HepG2 (cell line): ENCODE measurements around the gene FRG1. TPM values are rescaled to one million over a fixed set of nuclear protein-coding genes. Genes with fewer than 3 reads are reported as not detected.

Experiments used
- BRCA1 ChIP-seq: sonication (generic); formaldehyde crosslinking; IDR thresholded peaks from 2 replicates; pipeline ENCODE4 v1.4.0; 2020; ENCODE audit warnings: missing genetic modification reagents
- CBX2 ChIP-seq, 2 experiments: fragments of 200-600 bp in 1 of 2; sonication (generic); formaldehyde crosslinking in 1 of 2; IDR thresholded peaks; 2 replicates each; pipeline versions ENCODE4 v1.7.0 to v1.8.1; 2018 to 2022; ENCODE audit warnings: low read depth in 2 of 2, low read length in 1 of 2, mild to moderate bottlenecking in 1 of 2, missing genetic modification reagents in 1 of 2
- FOXP4 ChIP-seq: sonication (generic); formaldehyde crosslinking; IDR thresholded peaks from 2 replicates; pipeline ENCODE4 v1.4.0; 2020; ENCODE audit warnings: missing genetic modification reagents
- HDAC1 ChIP-seq: sonication (generic); formaldehyde crosslinking; IDR thresholded peaks from 2 replicates; pipeline ENCODE4 v1.5.1; 2020; ENCODE audit warnings: mild to moderate bottlenecking, missing genetic modification reagents
- HNRNPK ChIP-seq: fragments of 200-400 bp; formaldehyde crosslinking; IDR thresholded peaks from 2 replicates; pipeline ENCODE4 v1.6.1; 2018; ENCODE audit warnings: low read length, low read depth, moderate library complexity, mild to moderate bottlenecking; ENCODE audit not compliant: poor library complexity, severe bottlenecking
- IRX3 ChIP-seq: sonication (generic); formaldehyde crosslinking; IDR thresholded peaks from 2 replicates; pipeline ENCODE4 v1.8.1; 2023; ENCODE audit warnings: mild to moderate bottlenecking, low read depth, missing genetic modification reagents, borderline replicate concordance
- ISX ChIP-seq: sonication (generic); formaldehyde crosslinking; conservative IDR thresholded peaks from 2 replicates; pipeline ENCODE4 v1.5.0; 2020; ENCODE audit warnings: missing genetic modification reagents
- KMT2A ChIP-seq: sonication (generic); formaldehyde crosslinking; IDR thresholded peaks from 2 replicates; pipeline ENCODE4 v1.4.0; 2020; ENCODE audit warnings: missing genetic modification reagents
- MAZ ChIP-seq, 2 experiments: sonication (generic) in 1 of 2; formaldehyde crosslinking in 1 of 2; IDR thresholded peaks; 2 replicates each; pipeline versions ENCODE4 v1.5.0 to v1.6.1; 2012 to 2020; ENCODE audit warnings: low read depth in 2 of 2, mild to moderate bottlenecking in 2 of 2, borderline replicate concordance in 1 of 2, improper control_type of control experiment in 1 of 2, low read length in 1 of 2, missing genetic modification reagents in 1 of 2, moderate library complexity in 1 of 2
- MBNL3 ChIP-seq: fragments of 250-450 bp; sonication (Bioruptor Pico); conservative IDR thresholded peaks from 2 replicates; pipeline ENCODE4 v1.8.0; 2022; ENCODE audit warnings: mild to moderate bottlenecking, inconsistent platforms
- MED1 ChIP-seq: sonication (generic); formaldehyde crosslinking; IDR thresholded peaks from 2 replicates; pipeline ENCODE4 v1.4.0; 2020; ENCODE audit warnings: missing genetic modification reagents
- PHF8 ChIP-seq: sonication (generic); formaldehyde crosslinking; IDR thresholded peaks from 2 replicates; pipeline ENCODE4 v1.5.0; 2020; ENCODE audit warnings: missing genetic modification reagents
- SRY ChIP-seq: sonication (generic); formaldehyde crosslinking; IDR thresholded peaks from 2 replicates; pipeline ENCODE4 v1.8.0; 2022; ENCODE audit warnings: mild to moderate bottlenecking, missing genetic modification reagents
- TOE1 ChIP-seq: sonication (generic); formaldehyde crosslinking; IDR thresholded peaks from 2 replicates; pipeline ENCODE4 v1.4.0; 2020; ENCODE audit warnings: mild to moderate bottlenecking, missing genetic modification reagents
- YEATS2 ChIP-seq: sonication (generic); formaldehyde crosslinking; IDR thresholded peaks from 2 replicates; pipeline ENCODE4 v1.4.0; 2020; ENCODE audit warnings: missing genetic modification reagents, borderline replicate concordance
- ZBTB21 ChIP-seq: sonication (generic); formaldehyde crosslinking; IDR thresholded peaks from 2 replicates; pipeline ENCODE4 v1.4.0; 2020; ENCODE audit warnings: missing genetic modification reagents
- polyA plus RNA-seq, 8 experiments: library from polyadenylated mRNA; depleted of rRNA in 3 of 8; stranded (reverse) in 7 of 8; unstranded in 1 of 8; fragments of >200 nt; fragmentation: Illumina TruSeq in 4 of 8; extraction: Trizol in 4 of 8; gene quantifications; 2 replicates each; pipeline versions ENCODE4 v1.2.1 to v1.2.3, GENCODE V29; 2011 to 2016; ENCODE audit warnings: low read depth in 4 of 8, missing spikeins in 1 of 8, mixed read lengths in 1 of 8; ENCODE audit not compliant: insufficient read depth in 1 of 8
- total RNA-seq, 5 experiments: library from RNA; depleted of rRNA; stranded (reverse); fragments of >200 nt; fragmentation: Illumina TruSeq; extraction: Trizol; gene quantifications; 2 replicates each; pipeline ENCODE4 v1.2.3, GENCODE V29; 2016; ENCODE audit warnings: low read depth in 1 of 5
- TF ChIP-seq, protein P1 (sequence below): sonication (generic); formaldehyde crosslinking; IDR thresholded peaks from 2 replicates; pipeline ENCODE4 v1.4.0; 2020; ENCODE audit warnings: missing genetic modification reagents

The FRG1 gene
- total and polyA plus RNA-seq, 2 of the 13 experiments (the other 11 are each of a cell fraction or from before 2014, with no cell fraction given): 5.7 to 42.6 TPM

DNA sequence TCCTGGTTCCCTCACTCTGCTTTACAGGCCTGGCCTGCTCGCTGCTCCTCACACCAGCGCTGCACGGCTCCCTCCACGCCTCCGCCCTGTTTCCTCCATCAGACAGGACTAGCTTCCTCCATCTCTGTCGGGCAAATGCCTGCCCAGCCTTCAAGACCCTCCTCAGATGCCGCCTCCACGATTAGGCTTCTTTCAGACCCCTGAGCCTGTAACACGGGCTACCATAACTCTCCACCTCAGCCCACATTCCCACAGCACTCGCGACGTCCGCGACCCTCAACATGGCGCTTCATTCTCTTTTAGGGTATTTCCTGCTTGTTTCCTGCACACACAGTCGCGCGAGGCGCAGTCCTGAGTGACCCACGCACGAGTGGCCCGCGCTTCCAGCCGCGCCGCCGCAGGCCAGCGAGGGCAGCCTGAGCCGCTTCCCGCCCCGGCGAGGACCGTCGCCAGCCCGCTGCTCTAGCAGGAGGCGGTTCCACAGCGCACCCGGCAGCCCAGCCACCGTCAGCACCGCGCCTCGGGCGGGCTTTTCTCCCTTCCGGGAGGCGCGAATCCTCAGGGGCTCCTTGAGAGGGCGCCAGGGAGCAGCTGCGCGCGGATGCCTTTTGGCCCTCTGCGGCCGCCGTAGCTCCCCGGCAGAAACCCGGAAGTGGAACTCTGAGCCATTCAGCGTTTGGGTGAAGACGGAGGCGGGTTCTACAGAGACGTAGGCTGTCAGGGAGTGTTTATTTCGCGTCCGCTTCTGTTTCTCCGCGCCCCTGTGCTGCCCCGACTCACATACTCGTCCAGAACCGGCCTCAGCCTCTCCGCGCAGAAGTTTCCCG lies at the start of gene FRG1 (continued):
- TF ChIP-seq BRCA1 (CRISPR knock-in tag): peak; percentile 70; the same call in 1 of the 2 replicates
- peak; percentile 13 for TF ChIP-seq HNRNPK
- TF ChIP-seq MAZ (IDR thresholded peaks at IDR 0.05; ENCODE audit: borderline replicate concordance, low read depth, low read length): peak; percentile 83; the same call in 1 of the 2 replicates
- TF ChIP-seq MAZ (CRISPR knock-in tag; IDR thresholded peaks at IDR 0.05; ENCODE audit: low read depth): peak; percentile 89
- TF ChIP-seq HDAC1: peak; percentile 92
- peak; percentile 45 for TF ChIP-seq FOXP4 (CRISPR knock-in tag)
- TF ChIP-seq TOE1 (CRISPR knock-in tag): peak; percentile 85
- TF ChIP-seq YEATS2 (CRISPR knock-in tag): peak; percentile 96
- TF ChIP-seq MED1: peak; percentile 84
- TF ChIP-seq PHF8 (CRISPR knock-in tag): peak; percentile 82
- peak; percentile 72; the same call in 1 of the 2 replicates for TF ChIP-seq ISX
- TF ChIP-seq IRX3 (CRISPR knock-in tag): no peak; the same call in 1 of the 2 replicates
- TF ChIP-seq KMT2A: peak; percentile 97
- TF ChIP-seq SRY (CRISPR knock-in tag): no peak; the same call in 1 of the 2 replicates
- no peak for TF ChIP-seq ZBTB21 (CRISPR knock-in tag)
- no peak for TF ChIP-seq CBX2 (IDR thresholded peaks at IDR 0.05; ENCODE audit: low read depth, low read length)
- peak; percentile 95; the same call in 1 of the 2 replicates for TF ChIP-seq CBX2 (CRISPR knock-in tag; IDR thresholded peaks at IDR 0.05; ENCODE audit: low read depth)
- TF ChIP-seq, protein P1, sequence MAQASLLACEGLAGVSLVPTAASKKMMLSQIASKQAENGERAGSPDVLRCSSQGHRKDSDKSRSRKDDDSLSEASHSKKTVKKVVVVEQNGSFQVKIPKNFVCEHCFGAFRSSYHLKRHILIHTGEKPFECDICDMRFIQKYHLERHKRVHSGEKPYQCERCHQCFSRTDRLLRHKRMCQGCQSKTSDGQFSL (CRISPR knock-in tag): peak; percentile 60; the same call in 1 of the 2 replicates
- no peak for TF ChIP-seq MBNL3 (CRISPR knock-in tag)
